GM06990 (cell line): ENCODE measurements around the gene C16orf87.

ENCODE experiments used
- DNase-seq: peaks from one replicate; pipeline ENCODE4 v3.0.0-alpha.2; 2011; ENCODE audit not compliant: insufficient read length; ENCODE audit errors: extremely low read depth
- H3K27me3 ChIP-seq: replicated peaks from 2 replicates; pipeline ENCODE4 v1.6.0; 2011; ENCODE audit warnings: low read length; ENCODE audit not compliant: control insufficient read depth, insufficient read depth
- H3K36me3 ChIP-seq: 2 replicates; pipeline ENCODE4 v1.5.1; 2011; ENCODE audit warnings: low read length; ENCODE audit not compliant: control insufficient read depth, insufficient read depth
- H3K4me3 ChIP-seq: replicated peaks from 2 replicates; pipeline ENCODE4 v1.5.1; 2011; ENCODE audit warnings: low read depth, mild to moderate bottlenecking, control low read depth, low read length
- TF ChIP-seq, protein P1 (sequence below): IDR thresholded peaks from 2 replicates; pipeline ENCODE4 v1.5.1; 2011; ENCODE audit warnings: low read length, control low read depth, mild to moderate bottlenecking, inconsistent platforms; ENCODE audit not compliant: insufficient read depth, poor library complexity, severe bottlenecking

The C16orf87 gene

DNA sequence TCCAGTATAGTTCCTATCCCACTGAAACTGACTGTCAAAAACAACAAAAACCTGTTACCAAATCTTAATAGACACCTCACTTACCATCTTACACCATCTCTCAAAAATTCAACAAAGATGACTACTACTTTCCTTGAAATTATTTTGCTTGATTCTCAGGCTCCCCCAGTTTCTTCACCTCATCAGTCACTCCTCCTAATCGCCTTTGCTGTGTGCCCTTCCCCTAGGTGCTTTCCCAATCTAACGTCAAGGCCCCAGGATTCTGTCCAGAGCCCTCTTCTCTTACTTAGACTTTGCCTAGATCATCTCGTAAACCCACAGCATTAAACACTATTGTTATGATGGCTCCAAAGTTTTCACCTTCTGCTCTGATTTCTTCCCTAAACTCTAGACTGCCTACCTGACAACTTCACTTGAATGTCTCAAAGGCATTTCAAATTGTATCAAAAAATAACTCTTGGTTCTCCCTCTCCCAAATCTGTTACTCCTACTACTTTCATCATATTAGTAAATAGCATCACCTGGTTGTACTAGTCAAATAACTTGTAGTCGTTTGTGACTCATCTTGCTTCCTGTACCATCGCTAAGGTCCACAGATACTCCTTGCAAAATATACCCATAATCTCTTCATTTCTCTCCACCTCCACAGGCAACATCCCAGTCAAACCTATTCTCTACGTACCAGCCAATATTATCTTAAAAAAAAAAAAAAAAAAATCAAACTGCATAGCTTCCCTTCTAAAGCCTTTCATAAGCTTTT, 18.0 kb downstream of the C16orf87 start:
- TF ChIP-seq, protein P1, sequence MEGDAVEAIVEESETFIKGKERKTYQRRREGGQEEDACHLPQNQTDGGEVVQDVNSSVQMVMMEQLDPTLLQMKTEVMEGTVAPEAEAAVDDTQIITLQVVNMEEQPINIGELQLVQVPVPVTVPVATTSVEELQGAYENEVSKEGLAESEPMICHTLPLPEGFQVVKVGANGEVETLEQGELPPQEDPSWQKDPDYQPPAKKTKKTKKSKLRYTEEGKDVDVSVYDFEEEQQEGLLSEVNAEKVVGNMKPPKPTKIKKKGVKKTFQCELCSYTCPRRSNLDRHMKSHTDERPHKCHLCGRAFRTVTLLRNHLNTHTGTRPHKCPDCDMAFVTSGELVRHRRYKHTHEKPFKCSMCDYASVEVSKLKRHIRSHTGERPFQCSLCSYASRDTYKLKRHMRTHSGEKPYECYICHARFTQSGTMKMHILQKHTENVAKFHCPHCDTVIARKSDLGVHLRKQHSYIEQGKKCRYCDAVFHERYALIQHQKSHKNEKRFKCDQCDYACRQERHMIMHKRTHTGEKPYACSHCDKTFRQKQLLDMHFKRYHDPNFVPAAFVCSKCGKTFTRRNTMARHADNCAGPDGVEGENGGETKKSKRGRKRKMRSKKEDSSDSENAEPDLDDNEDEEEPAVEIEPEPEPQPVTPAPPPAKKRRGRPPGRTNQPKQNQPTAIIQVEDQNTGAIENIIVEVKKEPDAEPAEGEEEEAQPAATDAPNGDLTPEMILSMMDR = no peak
- Histone ChIP-seq H3K36me3 (no peaks in the 10 kb centered on the region; the same call in 1 of the 2 replicates), H3K4me3 (no peak overlapping the region), H3K27me3 (no peaks in the 10 kb centered on the region)
- no peak for DNase-seq

DNA sequence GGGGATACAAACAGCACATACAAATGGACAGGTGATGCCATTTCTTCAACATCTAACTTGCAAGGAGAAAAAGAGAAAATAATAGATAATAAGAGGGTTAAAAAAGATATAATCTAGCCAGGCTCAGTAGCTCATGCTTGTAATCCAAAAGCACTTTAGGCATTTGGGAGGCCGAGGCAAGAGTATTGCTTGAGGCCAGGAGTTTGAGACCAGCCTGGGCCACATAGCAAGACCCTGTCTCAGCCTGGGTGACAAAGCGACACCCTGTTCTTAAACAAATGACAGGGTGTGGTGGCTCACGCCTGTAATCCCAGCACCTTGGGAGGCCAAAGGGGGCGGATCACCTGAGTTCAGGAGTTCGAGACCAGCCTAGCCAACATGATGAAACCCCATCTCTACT, 19.3 kb downstream of the C16orf87 start:
- no peaks in the 10 kb centered on the region for H3K27me3 ChIP-seq
- TF ChIP-seq, protein P1 = no peak
- DNase-seq = no peak
- no peak overlapping the region for H3K4me3 ChIP-seq
- H3K36me3 ChIP-seq = no peaks in the 10 kb centered on the region; the same call in 1 of the 2 replicates

DNA sequence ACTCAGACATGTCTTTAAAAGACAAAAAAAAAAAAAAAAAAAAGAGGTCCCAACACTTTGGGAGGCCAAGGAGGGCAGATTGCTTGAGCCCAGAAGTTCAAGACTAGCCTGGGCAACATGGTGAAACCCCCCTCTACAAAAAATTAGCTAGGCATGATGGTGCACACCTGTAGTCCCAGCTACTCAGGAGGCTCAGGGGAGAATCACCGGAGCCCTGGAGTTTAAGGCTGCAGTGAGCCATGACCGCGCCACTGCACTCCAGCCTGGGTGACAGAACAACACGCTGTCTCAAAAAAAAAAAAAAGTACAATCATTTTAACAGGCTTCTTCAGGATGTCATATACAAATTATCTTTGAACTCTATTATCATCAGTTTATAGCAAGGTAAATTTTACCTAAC, 22.0 kb downstream of the C16orf87 start:
- Histone ChIP-seq H3K4me3 (no peak overlapping the region), H3K27me3 (no peaks in the 10 kb centered on the region), H3K36me3 (no peaks in the 10 kb centered on the region)
- DNase-seq = no peak
- TF ChIP-seq, protein P1 = no peak

DNA sequence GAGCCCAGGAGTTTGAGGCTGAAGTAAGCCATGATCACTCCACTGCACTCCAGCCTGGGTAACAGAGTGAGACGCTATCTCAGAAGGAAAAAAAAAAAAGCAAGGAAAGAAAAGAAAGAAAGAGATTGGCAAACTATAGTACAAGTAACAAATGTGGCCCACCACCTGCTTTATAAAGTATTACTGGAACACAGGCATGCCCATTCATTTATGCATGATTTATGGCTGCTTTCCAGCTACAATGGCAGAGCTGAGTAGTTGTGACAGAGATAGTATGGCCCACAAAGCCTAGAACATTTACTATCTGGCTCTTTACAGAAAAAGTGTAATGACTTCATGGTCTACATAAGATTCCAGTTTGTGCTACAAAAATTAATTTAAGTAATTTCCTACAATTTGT, 23.6 kb downstream of the C16orf87 start:
- DNase-seq = no peak
- Histone ChIP-seq H3K4me3 (no peak overlapping the region), H3K36me3 (peaks cover 2% of the 10 kb centered on the region; the same call in 1 of the 2 replicates), H3K27me3 (no peaks in the 10 kb centered on the region)
- TF ChIP-seq, protein P1 = no peak

DNA sequence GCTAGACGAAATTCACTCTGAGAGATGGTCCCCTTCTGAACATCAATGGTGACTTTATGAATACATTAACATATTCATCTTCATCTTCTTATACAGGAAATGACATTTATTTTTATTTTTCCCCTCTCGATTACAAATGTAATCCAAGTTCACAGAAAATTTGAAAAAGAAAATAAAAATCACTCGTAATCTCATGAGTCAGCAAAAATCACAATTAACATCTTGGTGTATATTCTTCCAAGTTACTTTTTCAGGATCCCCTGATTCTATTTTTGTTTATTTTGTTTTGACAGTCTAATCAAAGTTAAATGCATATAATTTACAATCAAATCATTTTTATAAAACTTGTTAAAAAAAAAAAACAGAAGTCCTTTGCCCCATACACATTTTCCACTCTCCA, 27.6 kb downstream of the C16orf87 start:
- no peak for DNase-seq
- H3K27me3 ChIP-seq = no peaks in the 10 kb centered on the region
- H3K4me3 ChIP-seq = no peak overlapping the region
- TF ChIP-seq, protein P1 = no peak
- peaks cover 2% of the 10 kb centered on the region for H3K36me3 ChIP-seq
